ENCODE results near the gene PCNX2.
A peak's percentile ranks its signal among the peaks of the same experiment; 100 is the strongest.

Gene PCNX2

DNA sequence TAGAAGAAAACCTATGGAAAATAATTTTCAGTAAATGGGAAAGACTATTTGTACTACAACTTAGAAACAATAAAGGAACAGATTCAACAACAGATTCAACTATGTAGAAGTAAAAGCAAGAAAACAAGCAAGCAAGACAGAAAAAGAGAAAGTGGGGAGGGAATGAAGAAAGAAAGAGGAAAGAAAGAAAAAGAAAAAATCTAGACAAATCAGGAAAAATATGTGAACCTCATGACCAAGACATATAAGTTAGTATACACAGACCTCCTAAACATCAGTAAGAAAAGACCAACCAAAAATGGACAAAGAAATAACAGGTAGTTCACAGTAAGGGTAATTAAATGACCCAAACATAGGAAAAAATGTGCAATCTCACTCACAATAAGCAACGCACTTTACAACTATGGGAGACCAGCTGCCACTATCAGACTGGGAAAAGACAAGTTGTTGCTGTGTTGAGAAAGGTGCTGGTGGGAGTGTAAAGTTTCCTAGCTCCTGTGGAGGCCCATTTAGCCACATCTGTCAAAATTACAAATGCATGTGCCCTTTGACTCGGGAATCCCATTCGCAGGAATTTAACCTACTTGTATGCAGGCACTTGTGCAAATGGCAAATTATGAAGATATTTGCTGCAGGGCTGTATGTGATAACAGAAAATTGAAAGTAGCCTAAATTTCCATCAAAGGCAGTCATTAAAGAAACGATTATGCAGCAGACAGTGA lies 18.1 kb upstream of the PCNX2 start:
- no peaks in the 10 kb centered on the region for H4K20me1 ChIP-seq (ENCODE audit: insufficient read depth, low read length, poor library complexity, severe bottlenecking)
- no peak overlapping the region for H3K4me2 ChIP-seq (ENCODE audit: low read depth, low read length, poor library complexity, severe bottlenecking)
- no peak overlapping the region for H3K9ac ChIP-seq (ENCODE audit: low read depth, low read length, poor library complexity, severe bottlenecking)
- H3K4me3 ChIP-seq (ENCODE audit: low read length, poor library complexity, severe bottlenecking), result no peak overlapping the region
- H3K9me3 ChIP-seq (ENCODE audit: insufficient read depth, low read depth, low read length), result no peaks in the 10 kb centered on the region
- H3F3A ChIP-seq (ENCODE audit: low read depth), result no peaks in the 10 kb centered on the region
- TF ChIP-seq, protein P1, sequence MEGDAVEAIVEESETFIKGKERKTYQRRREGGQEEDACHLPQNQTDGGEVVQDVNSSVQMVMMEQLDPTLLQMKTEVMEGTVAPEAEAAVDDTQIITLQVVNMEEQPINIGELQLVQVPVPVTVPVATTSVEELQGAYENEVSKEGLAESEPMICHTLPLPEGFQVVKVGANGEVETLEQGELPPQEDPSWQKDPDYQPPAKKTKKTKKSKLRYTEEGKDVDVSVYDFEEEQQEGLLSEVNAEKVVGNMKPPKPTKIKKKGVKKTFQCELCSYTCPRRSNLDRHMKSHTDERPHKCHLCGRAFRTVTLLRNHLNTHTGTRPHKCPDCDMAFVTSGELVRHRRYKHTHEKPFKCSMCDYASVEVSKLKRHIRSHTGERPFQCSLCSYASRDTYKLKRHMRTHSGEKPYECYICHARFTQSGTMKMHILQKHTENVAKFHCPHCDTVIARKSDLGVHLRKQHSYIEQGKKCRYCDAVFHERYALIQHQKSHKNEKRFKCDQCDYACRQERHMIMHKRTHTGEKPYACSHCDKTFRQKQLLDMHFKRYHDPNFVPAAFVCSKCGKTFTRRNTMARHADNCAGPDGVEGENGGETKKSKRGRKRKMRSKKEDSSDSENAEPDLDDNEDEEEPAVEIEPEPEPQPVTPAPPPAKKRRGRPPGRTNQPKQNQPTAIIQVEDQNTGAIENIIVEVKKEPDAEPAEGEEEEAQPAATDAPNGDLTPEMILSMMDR (conservative IDR thresholded peaks at IDR 0.05; ENCODE audit: low read length), result no peak
- TF ChIP-seq EZH2phosphoT487 (IDR thresholded peaks at IDR 0.05; ENCODE audit: borderline replicate concordance), result no peak
- peak overlapping the region; percentile 47 for H2AFZ ChIP-seq (ENCODE audit: low read length)
- no peaks in the 10 kb centered on the region for H3K79me2 ChIP-seq (ENCODE audit: insufficient read depth, low read length)
- H3K4me1 ChIP-seq (ENCODE audit: insufficient read depth, low read length, poor library complexity, severe bottlenecking), result no peaks in the 10 kb centered on the region
- H3K36me3 ChIP-seq (ENCODE audit: insufficient read depth, low read length), result no peaks in the 10 kb centered on the region
- H3K27me3 ChIP-seq (ENCODE audit: insufficient read depth, low read length, poor library complexity, severe bottlenecking), result no peaks in the 10 kb centered on the region
- no peaks in the 10 kb centered on the region for H3K9me2 ChIP-seq (replicated peaks; ENCODE audit: low read depth, low read length)

GRCh38 chr1:233304489-233305102 lies 9.1 kb upstream of the PCNX2 start:
- Histone ChIP-seq H3K9ac (ENCODE audit: low read depth, low read length, poor library complexity, severe bottlenecking) (no peak overlapping the region), H3K9me2 (replicated peaks; ENCODE audit: low read depth, low read length) (no peaks in the 10 kb centered on the region), H3F3A (ENCODE audit: low read depth) (no peaks in the 10 kb centered on the region), H2AFZ (ENCODE audit: low read length) (peak overlapping the region; percentile 59; the same call in 1 of the 2 replicates), H3K9me3 (ENCODE audit: insufficient read depth, low read depth, low read length) (no peaks in the 10 kb centered on the region), H3K27me3 (ENCODE audit: insufficient read depth, low read length, poor library complexity, severe bottlenecking) (no peaks in the 10 kb centered on the region), H3K79me2 (ENCODE audit: insufficient read depth, low read length) (no peaks in the 10 kb centered on the region), H3K36me3 (ENCODE audit: insufficient read depth, low read length) (no peaks in the 10 kb centered on the region), H3K4me3 (ENCODE audit: low read length, poor library complexity, severe bottlenecking) (no peak overlapping the region), H3K4me2 (ENCODE audit: low read depth, low read length, poor library complexity, severe bottlenecking) (no peak overlapping the region), H4K20me1 (ENCODE audit: insufficient read depth, low read length, poor library complexity, severe bottlenecking) (no peaks in the 10 kb centered on the region), H3K4me1 (ENCODE audit: insufficient read depth, low read length, poor library complexity, severe bottlenecking) (no peaks in the 10 kb centered on the region)
- TF ChIP-seq, protein P1 (conservative IDR thresholded peaks at IDR 0.05; ENCODE audit: low read length), result peak; percentile 87
- TF ChIP-seq EZH2phosphoT487 (IDR thresholded peaks at IDR 0.05; ENCODE audit: borderline replicate concordance), result no peak

DNA sequence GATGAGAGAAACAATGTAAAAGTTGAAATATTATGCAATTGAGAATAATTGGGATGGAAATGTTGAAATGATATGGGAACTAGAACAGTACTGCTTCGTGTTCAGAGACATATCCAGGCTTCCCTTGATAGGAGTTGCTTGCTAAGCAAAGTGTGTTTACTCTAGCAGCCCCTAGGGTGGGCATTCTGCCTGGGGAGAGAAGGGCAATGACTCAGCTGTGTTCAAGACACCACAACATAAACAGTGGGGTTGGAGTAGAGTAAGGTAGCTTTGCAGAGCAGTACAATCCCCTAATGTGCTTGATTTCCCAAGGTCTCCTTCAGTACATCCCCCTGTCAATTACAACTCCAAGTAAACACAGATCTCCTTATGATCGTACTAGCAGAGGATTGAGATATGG lies 4.8 kb upstream of the PCNX2 start:
- H3K4me1 ChIP-seq (ENCODE audit: insufficient read depth, low read length, poor library complexity, severe bottlenecking), result peaks cover 7% of the 10 kb centered on the region
- H3K79me2 ChIP-seq (ENCODE audit: insufficient read depth, low read length), result no peaks in the 10 kb centered on the region
- no peak overlapping the region for H3K4me3 ChIP-seq (ENCODE audit: low read length, poor library complexity, severe bottlenecking)
- no peaks in the 10 kb centered on the region for H3F3A ChIP-seq (ENCODE audit: low read depth)
- H3K36me3 ChIP-seq (ENCODE audit: insufficient read depth, low read length), result no peaks in the 10 kb centered on the region
- no peaks in the 10 kb centered on the region for H4K20me1 ChIP-seq (ENCODE audit: insufficient read depth, low read length, poor library complexity, severe bottlenecking)
- no peaks in the 10 kb centered on the region for H3K9me2 ChIP-seq (replicated peaks; ENCODE audit: low read depth, low read length)
- no peak overlapping the region for H3K9ac ChIP-seq (ENCODE audit: low read depth, low read length, poor library complexity, severe bottlenecking)
- no peak for TF ChIP-seq EZH2phosphoT487 (IDR thresholded peaks at IDR 0.05; ENCODE audit: borderline replicate concordance)
- TF ChIP-seq, protein P1 (conservative IDR thresholded peaks at IDR 0.05; ENCODE audit: low read length), result no peak
- no peaks in the 10 kb centered on the region for H3K27me3 ChIP-seq (ENCODE audit: insufficient read depth, low read length, poor library complexity, severe bottlenecking)
- no peak overlapping the region for H2AFZ ChIP-seq (ENCODE audit: low read length)
- no peaks in the 10 kb centered on the region for H3K9me3 ChIP-seq (ENCODE audit: insufficient read depth, low read depth, low read length)
- H3K4me2 ChIP-seq (ENCODE audit: low read depth, low read length, poor library complexity, severe bottlenecking), result no peak overlapping the region

Data from Loucy (cell line).